Spleen (tissue), 11 donors: Measurements from ENCODE around the gene SRXN1. TPM values are rescaled to one million over a fixed set of nuclear protein-coding genes. Genes with fewer than 3 reads are reported as not detected.
"Not testable (repeated sequence)": the region's sequence is repeated elsewhere in the genome, so short reads cannot be mapped to it uniquely, and the experiment has no call there.

ENCODE experiments used
- DNase-seq: peaks from one replicate; pipeline ENCODE4 v3.0.0-alpha.2; 2020
- H3K27ac ChIP-seq, 8 donors: fragments of 200-600 bp; sonication (generic) in 7 of 8; 1 replicate in 4 of 8; 2 replicates in 4 of 8; pipeline versions ENCODE4 v1.5.0 to v1.8.0; 2016 to 2021; ENCODE audit warnings: inconsistent platforms in 4 of 8, mild to moderate bottlenecking in 4 of 8, moderate library complexity in 1 of 8
- H3K27me3 ChIP-seq, 7 donors: fragments of 200-600 bp; sonication (generic) in 6 of 7; replicated peaks in 1 of 7; 1 replicate in 4 of 7; 2 replicates in 3 of 7; pipeline versions ENCODE4 v1.5.0 to v1.8.0; 2016 to 2021; ENCODE audit warnings: inconsistent platforms in 3 of 7, mild to moderate bottlenecking in 1 of 7
- H3K36me3 ChIP-seq, 6 donors: fragments of 200-600 bp; sonication (generic) in 5 of 6; 1 replicate in 4 of 6; 2 replicates in 2 of 6; pipeline versions ENCODE4 v1.5.0 to v1.8.0; 2016 to 2021; ENCODE audit warnings: inconsistent platforms in 2 of 6
- H3K4me1 ChIP-seq, 6 donors: fragments of 200-600 bp; sonication (generic) in 5 of 6; 1 replicate in 3 of 6; 2 replicates in 3 of 6; pipeline versions ENCODE4 v1.5.0 to v1.8.0; 2016 to 2021; ENCODE audit warnings: inconsistent platforms in 3 of 6
- H3K4me3 ChIP-seq, 8 donors: fragments of 200-600 bp; sonication (generic) in 7 of 8; 1 replicate in 4 of 8; 2 replicates in 4 of 8; pipeline versions ENCODE4 v1.5.0 to v1.8.0; 2016 to 2021; ENCODE audit warnings: inconsistent platforms in 4 of 8, mild to moderate bottlenecking in 4 of 8, moderate library complexity in 2 of 8
- H3K9me3 ChIP-seq, 8 donors: fragments of 200-600 bp; sonication (generic) in 7 of 8; 1 replicate in 4 of 8; 2 replicates in 4 of 8; pipeline versions ENCODE4 v1.5.0 to v1.8.0; 2016 to 2021; ENCODE audit warnings: inconsistent platforms in 4 of 8
- CTCF ChIP-seq, 11 experiments: fragments of 200-600 bp in 7 of 11; fragments of 450-650 bp in 4 of 11; sonication (generic) in 4 of 11; IDR thresholded peaks in 8 of 11; conservative IDR thresholded peaks in 3 of 11; 1 replicate in 7 of 11; 2 replicates in 4 of 11; pipeline versions ENCODE4 v1.4.0 to v1.8.0; 2016 to 2021; ENCODE audit warnings: antibody characterized with exemption in 11 of 11, inconsistent platforms in 4 of 11, mild to moderate bottlenecking in 1 of 11
- POLR2A ChIP-seq, 3 donors: fragments of 450-650 bp; IDR thresholded peaks; one replicate each; pipeline ENCODE4 v1.5.1; 2017; ENCODE audit warnings: antibody characterized with exemption in 3 of 3, mild to moderate bottlenecking in 1 of 3
- POLR2AphosphoS5 ChIP-seq, 3 donors: sonication (generic); formaldehyde crosslinking; IDR thresholded peaks; one replicate each; pipeline ENCODE4 v1.5.1; 2017; ENCODE audit warnings: antibody characterized with exemption in 3 of 3
- WGBS, 5 donors: extraction: QIAGEN DNeasy Blood & Tissue Kit in 3 of 5; methylation state at CpG; one replicate each; pipeline versions ENCODE4 v1.1.5 to v1.1.7; 2013 to 2018; 5-methylcytosine and 5-hydroxymethylcytosine counted together
- intact Hi-C: fragments of 100-400 bp; cut with DNase I; formaldehyde crosslinking; loops from one replicate; pipeline ENCODE4 v1.15.0; 2023; ENCODE audit warnings: low total_unique reads
- polyA plus RNA-seq, 3 donors: library from polyadenylated mRNA; stranded (reverse); fragments of 200-250 nt; gene quantifications; one replicate each; pipeline ENCODE4 v1.2.1, GENCODE V29; 2013
- total RNA-seq, 7 donors: library from RNA; depleted of rRNA in 3 of 7; stranded (reverse); fragments of >200 nt in 3 of 7; fragmentation: NEBNext Ultra II Directional in 4 of 7; extraction: Animal tissue kit (Norgen Biotek cat#: 25700) in 4 of 7; gene quantifications; one replicate each; pipeline versions ENCODE4 v1.1.0 to v1.2.1, GENCODE V29; 2016 to 2021
- donor health status: healthy with polysubstance abuse.
- donor health status: DM: no; HTN: no; CAD: no; lungs with moderate emphysema.
- donor health status: DM: no; HTN: no; CAD: no.
- donor health status: Bipolar disorder and iron deficiency.
- donor health status: healthy.
- donor health status: DM: no; HTN: no; CAD: no.
- donor health status: DM: yes; HTN: yes; CAD: no.

Gene SRXN1
- total and polyA plus RNA-seq, 10 donors, result 4.5 to 31.3 (median 12.7) TPM

GRCh38 chr20:645318-646106 is 7.5 kb downstream of the SRXN1 start:
- DNase-seq, result peak; percentile 90
- Histone ChIP-seq H3K27me3 (peaks cover 4 to 26% (median 10%) of the 10 kb centered on the region in 7 donors), H3K27ac (peak overlapping the region in 1 of 8 donors; percentile 28), H3K4me3 (no peak overlapping the region), H3K4me1 (peaks cover 3 to 28% (median 12%) of the 10 kb centered on the region in 6 donors), H3K36me3 (peaks cover 0 to 39% (median 19%) of the 10 kb centered on the region in 6 donors), H3K9me3 (peaks cover 0 to 4% (median 0%) of the 10 kb centered on the region in 8 donors)
- TF ChIP-seq POLR2A (IDR thresholded peaks at IDR 0.05) (no peak), CTCF (IDR thresholded peaks at IDR 0.05 in 8 of 11, conservative IDR thresholded peaks at IDR 0.05 in 3 of 11) (peak; percentile 53 to 97 (median 89)), POLR2AphosphoS5 (IDR thresholded peaks at IDR 0.05) (peak; percentile 30 to 48 (median 46))
- 17 to 19% (median 18%) methylated on average over 20 of the region's 20 CpGs for WGBS, 5 donors
- intact Hi-C loops, result loop anchor here (10.0 kb wide), 1 partner anchor 81 kb away; no protein-coding TSS in a partner anchor

DNA sequence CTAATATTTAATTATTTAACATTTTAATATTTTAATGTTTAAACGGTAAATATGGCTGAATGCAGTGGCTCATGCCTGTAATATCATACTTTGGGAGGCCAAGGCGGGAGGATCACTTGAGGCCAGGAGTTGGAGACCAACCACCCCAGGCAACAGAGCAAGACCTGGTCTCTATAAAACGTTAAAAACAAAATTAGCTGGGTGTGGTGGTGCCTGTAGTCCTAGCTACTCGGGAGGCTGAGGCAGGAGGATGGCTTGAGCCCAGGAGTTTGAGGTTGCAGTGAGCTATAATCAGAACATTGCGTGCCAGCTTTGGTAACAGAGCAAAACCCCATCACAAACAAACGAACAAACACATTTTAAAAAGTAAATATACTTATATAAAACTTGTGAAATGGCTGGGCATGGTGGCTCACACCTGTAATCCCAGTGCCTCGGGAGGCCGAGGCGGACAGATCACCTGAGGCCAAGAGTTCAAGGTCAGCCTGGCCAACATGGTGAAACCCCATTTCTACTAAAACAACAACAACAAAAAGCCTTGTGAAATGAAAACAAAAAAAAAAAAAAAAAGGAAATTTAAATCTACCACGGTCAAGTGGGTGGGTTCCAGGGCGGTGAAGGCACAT is 8.2 kb downstream of the SRXN1 start:
- H3K4me1 ChIP-seq, result peaks cover 3 to 27% (median 12%) of the 10 kb centered on the region in 6 donors
- H3K27ac ChIP-seq, result no peak overlapping the region
- 86 to 91% (median 88%) methylated on average over 11 of the region's 11 CpGs for WGBS, 5 donors
- no peak overlapping the region for H3K4me3 ChIP-seq
- DNase-seq, result no peak
- peaks cover 4 to 31% (median 10%) of the 10 kb centered on the region in 7 donors for H3K27me3 ChIP-seq
- intact Hi-C loops, result loop anchor here (10.0 kb wide), 1 partner anchor 80 kb away; no protein-coding TSS in a partner anchor
- no peak for TF ChIP-seq CTCF (IDR thresholded peaks at IDR 0.05 in 8 of 11, conservative IDR thresholded peaks at IDR 0.05 in 3 of 11)
- no peak for TF ChIP-seq POLR2AphosphoS5 (IDR thresholded peaks at IDR 0.05)
- TF ChIP-seq POLR2A (IDR thresholded peaks at IDR 0.05), result no peak
- H3K36me3 ChIP-seq, result peaks cover 0 to 32% (median 19%) of the 10 kb centered on the region in 6 donors
- H3K9me3 ChIP-seq, result peaks cover 0 to 4% (median 0%) of the 10 kb centered on the region in 8 donors

DNA sequence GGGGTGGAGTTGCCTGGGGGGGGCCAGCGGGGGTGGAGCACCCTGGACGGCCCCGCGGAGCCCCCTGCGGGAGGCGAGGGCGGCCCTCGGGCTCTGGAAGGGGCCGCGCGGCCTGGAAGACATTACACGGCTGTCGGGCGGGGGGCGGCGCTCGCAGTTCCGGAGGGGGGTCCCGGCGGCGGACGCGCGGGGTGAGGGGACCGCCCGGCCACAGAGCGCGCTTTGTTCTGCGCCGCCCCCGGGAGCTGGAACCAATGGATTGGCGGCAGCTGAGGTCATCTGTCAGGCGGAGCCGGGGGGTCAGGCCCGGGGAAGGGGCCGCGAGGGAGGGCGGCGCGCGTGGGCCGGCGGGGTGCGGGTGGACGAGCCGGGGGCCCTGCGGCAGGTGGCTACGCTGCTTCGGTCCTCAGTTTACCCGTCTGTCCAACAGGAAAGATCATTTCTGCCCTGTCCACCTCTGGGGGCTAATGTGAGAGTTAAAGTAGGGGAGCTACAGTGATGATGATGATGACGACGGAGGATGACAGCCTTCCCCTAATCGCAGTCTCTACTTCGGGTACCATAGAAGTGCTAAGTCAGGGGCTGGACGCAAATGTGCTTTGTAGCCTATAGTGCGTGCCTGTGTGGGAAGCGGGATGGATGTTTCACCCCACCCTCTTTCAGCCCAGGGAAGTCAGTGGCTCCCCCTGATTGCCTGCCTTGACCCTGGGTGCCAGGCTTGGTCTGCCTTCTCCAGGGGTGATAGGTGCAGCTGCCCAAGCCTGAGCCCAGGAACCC is 10.4 kb downstream of the SRXN1 start:
- Histone ChIP-seq H3K27me3 (peaks cover 4 to 39% (median 10%) of the 10 kb centered on the region in 7 donors), H3K27ac (no peak overlapping the region), H3K9me3 (peaks cover 0 to 1% (median 0%) of the 10 kb centered on the region in 8 donors), H3K4me1 (peaks cover 3 to 27% (median 12%) of the 10 kb centered on the region in 6 donors), H3K36me3 (peaks cover 0 to 11% (median 4%) of the 10 kb centered on the region in 6 donors), H3K4me3 (peak overlapping the region in 6 of 8 donors; percentile 9 to 55 (median 16))
- 8 to 19% (median 11%) methylated on average over 15 to 57 of the region's 57 CpGs for WGBS, 5 donors
- no peak for DNase-seq
- intact Hi-C loops, result loop anchor here (10.0 kb wide), 1 partner anchor 78 kb away; no protein-coding TSS in a partner anchor
- no peak for TF ChIP-seq POLR2A (IDR thresholded peaks at IDR 0.05)
- TF ChIP-seq CTCF (IDR thresholded peaks at IDR 0.05 in 8 of 11, conservative IDR thresholded peaks at IDR 0.05 in 3 of 11), result no peak
- no peak for TF ChIP-seq POLR2AphosphoS5 (IDR thresholded peaks at IDR 0.05)

- not testable (repeated sequence) for H3K27ac ChIP-seq, H3K9me3 ChIP-seq, H3K36me3 ChIP-seq, DNase-seq
- WGBS, 5 donors, result 32 to 37% (median 37%) methylated on average over 2 to 7 of the region's 13 CpGs; no CpG with 5 or more reads in 2 of the 5 donors
- peak overlapping the region in 1 of 8 donors; percentile 55 for H3K4me3 ChIP-seq
- peaks cover 4 to 45% (median 10%) of the 10 kb centered on the region in 7 donors for H3K27me3 ChIP-seq
- H3K4me1 ChIP-seq, result peaks cover 3 to 27% (median 12%) of the 10 kb centered on the region in 6 donors
- intact Hi-C loops, result loop anchor here (10.0 kb wide), 1 partner anchor 77 kb away; no protein-coding TSS in a partner anchor
Measured at GRCh38 chr20:642013-642397, 11.0 kb downstream of the SRXN1 start.
